ENCODE measurements around the gene FRAS1.
"Not testable (repeated sequence)": the region's sequence is repeated elsewhere in the genome, so short reads cannot be mapped to it uniquely, and the experiment has no call there.

Gene FRAS1

GRCh38 chr4:78058591-78059523 lies 1.7 kb downstream of the FRAS1 start:
- no peak for DNase-seq (ENCODE audit: low read depth in 2 of 2)

DNA sequence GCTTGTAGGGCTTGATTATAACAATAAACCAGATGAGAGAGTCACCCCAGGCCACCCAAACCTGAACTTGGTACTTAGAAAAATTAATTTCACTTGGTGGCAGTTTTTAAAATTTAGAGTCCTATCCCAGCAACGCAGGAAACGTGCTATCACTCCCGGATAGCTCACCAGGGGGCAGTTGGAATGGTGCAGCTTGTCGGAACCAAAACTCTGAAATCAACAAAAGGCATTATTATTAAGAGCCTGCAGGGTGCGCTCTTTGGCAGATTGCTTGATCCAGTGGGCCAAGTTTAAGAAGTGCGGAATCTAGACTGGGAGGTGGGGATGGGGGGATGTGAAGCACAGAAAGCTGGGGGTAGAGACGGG lies 2.4 kb downstream of the FRAS1 start:
- no peak for DNase-seq (ENCODE audit: low read depth in 2 of 2)

- DNase-seq (ENCODE audit: low read depth in 2 of 2), result no peak
Observed at GRCh38 chr4:78059938-78060337, 2.8 kb downstream of the FRAS1 start.

- DNase-seq (ENCODE audit: low read depth in 2 of 2), result no peak
Observed at GRCh38 chr4:78061939-78062570, 4.9 kb downstream of the FRAS1 start.

GRCh38 chr4:78065508-78066192 lies 8.5 kb downstream of the FRAS1 start:
- DNase-seq (ENCODE audit: low read depth in 2 of 2), result no peak

- DNase-seq (ENCODE audit: low read depth in 2 of 2), result no peak
Observed at GRCh38 chr4:78068481-78068880, 11.4 kb downstream of the FRAS1 start.

GRCh38 chr4:78069319-78069718 lies 12.2 kb downstream of the FRAS1 start:
- no peak for DNase-seq (ENCODE audit: low read depth in 2 of 2)

- DNase-seq (ENCODE audit: low read depth in 2 of 2), result no peak
Observed at GRCh38 chr4:78069859-78070258, 12.7 kb downstream of the FRAS1 start.

GRCh38 chr4:78070731-78071282 lies 13.7 kb downstream of the FRAS1 start:
- DNase-seq (ENCODE audit: low read depth in 2 of 2), result no peak

DNA sequence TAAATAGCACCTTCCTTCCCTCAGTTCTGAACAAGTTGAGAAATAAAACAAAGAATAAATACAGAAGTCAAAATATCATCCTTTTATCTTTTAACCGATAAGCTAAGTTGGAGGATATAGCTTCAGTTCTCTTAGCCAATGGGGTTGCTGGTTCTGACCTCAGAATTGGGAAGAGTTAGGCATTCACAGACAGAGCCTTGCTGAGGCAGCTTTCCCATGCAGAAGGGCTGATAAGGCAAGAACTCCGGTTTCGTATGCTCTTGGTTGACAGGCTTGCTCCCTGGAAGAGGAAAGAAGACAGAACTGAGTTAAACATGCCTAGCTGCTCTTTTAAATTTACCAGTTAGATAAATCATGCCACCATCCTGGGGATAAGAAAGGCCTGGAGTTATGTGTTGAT lies 17.6 kb downstream of the FRAS1 start:
- DNase-seq (ENCODE audit: low read depth in 2 of 2), result no peak

- no peak for DNase-seq (ENCODE audit: low read depth in 2 of 2)
Observed at GRCh38 chr4:78075986-78076385, 18.9 kb downstream of the FRAS1 start.

DNA sequence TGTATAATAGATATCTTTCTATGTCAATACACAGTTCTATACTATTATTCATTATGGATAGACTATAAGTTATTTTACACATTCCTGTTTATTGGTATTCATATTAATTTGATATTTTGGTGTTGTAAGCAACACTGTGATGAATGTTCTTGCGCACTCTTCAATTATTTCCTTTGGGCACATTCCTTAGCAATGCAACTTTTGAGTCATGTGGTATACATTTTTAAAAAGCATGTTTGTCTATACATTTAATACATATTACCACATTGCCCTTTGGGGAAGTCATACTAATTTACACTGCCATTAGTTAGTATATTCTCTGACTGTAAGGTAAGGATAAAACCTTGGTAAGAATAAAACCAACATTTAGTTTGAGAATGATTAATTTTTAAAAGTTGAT lies 21.0 kb downstream of the FRAS1 start:
- no peak for DNase-seq (ENCODE audit: low read depth in 2 of 2)

GRCh38 chr4:78079726-78080430 lies 22.8 kb downstream of the FRAS1 start:
- no peak for DNase-seq (ENCODE audit: low read depth in 2 of 2)

- DNase-seq (ENCODE audit: low read depth in 2 of 2), result no peak
Observed at GRCh38 chr4:78081541-78081940, 24.4 kb downstream of the FRAS1 start.

DNA sequence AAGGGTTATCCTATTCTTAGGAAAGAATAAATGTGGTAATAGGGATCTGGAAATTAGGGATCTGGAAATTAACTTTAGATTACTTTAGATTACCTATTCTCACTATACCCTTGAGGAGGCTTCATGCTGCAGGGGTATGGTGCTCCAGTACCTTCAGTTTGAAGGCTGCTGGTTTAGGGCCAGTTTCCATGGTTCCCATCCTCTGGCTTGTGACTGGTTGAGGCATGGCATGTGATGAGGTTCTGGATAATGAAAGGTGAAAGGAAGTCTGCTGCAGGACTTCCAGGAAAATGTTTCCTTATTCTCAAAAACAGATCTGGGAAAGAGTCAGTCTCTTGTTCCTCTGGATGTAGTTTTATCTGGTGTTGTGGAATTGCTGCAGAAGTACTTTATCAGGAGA lies 25.9 kb downstream of the FRAS1 start:
- DNase-seq (ENCODE audit: low read depth in 2 of 2), result no peak

GRCh38 chr4:78091534-78091933 lies 34.4 kb downstream of the FRAS1 start:
- no peak for DNase-seq (ENCODE audit: low read depth in 2 of 2)

- DNase-seq (ENCODE audit: low read depth in 2 of 2), result not testable (repeated sequence)
Observed at GRCh38 chr4:78092350-78092749, 35.2 kb downstream of the FRAS1 start.

GRCh38 chr4:78092850-78093249 lies 35.7 kb downstream of the FRAS1 start:
- DNase-seq (ENCODE audit: low read depth in 2 of 2), result no peak

GRCh38 chr4:78095081-78095480 lies 38.0 kb downstream of the FRAS1 start:
- no peak for DNase-seq (ENCODE audit: low read depth in 2 of 2)

DNA sequence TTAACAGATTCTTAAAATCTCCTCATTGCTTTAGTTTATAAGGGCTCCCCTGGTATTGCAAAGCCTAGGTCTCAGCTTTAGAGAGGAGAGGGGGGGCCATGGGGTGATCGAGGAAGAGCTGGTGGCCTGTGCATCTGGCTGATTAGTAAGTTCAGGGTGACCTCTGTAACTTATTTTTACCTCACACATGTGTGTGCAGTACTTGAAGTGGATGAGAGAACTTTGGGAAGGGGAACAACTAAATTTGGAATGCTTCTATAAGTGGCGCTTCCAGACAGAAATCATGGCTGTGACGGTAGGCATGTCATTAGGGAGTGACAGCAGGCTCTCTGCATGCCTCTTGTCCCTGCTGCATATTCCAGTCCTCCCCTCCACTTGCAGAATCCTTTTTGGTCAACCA lies 41.9 kb downstream of the FRAS1 start:
- no peak for DNase-seq (ENCODE audit: low read depth in 2 of 2)

GRCh38 chr4:78100060-78100459 lies 42.9 kb downstream of the FRAS1 start:
- no peak for DNase-seq (ENCODE audit: low read depth in 2 of 2)

DNA sequence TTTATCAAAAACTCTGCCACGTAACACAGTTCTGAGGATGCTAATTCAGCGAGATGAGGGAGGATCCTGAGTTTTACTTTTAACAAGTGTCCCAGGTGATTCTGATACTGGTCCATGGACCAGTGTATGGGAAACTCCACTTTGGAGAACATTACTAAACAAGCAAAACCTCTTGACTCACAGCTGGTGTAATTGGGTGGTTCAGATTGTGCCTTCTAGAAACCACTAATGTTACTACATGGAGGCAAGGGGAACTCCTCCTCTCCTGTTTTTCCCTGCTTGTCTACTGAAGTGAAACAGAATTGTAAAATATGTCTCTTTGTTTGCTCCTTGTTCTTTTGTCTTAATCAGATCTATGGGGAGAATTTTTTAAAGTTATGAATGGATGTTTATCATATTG lies 62.6 kb downstream of the FRAS1 start:
- no peak for DNase-seq (ENCODE audit: low read depth in 2 of 2)

Data from stimulated activated CD8-positive, alpha-beta memory T cell treated with anti-CD3 and anti-CD28 coated beads, Interleukin-7, amount 100 ng/mL, for 4 hours (primary cell).